HUDEP-2 (cell line): ENCODE measurements around the gene NRXN3.

Source experiments
- DNase-seq, 76 experiments: peaks; one replicate each; lab custom pipeline; 2025; ENCODE audit not compliant: unreplicated experiment in 76 of 76; lab: John Stamatoyannopoulos, UW

The NRXN3 gene

DNA sequence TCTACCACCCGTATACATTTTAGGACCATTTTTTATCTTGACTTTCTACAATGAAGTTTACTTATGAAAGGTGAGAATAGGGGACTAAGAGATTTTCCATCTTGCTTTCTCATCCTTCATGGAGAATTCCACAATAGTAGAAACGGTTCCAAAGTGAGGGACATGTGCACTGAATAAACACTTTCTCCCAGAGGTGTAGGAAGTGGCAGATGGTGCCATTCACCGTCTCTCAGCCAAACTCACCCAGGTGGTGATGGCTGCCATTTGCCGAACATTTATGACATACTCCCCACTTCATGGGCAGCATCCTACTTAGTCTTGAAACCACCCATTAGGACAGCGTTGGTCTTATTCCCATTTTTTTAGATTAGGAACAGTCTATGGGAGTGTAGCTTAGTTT lies 1500.6 kb downstream of the NRXN3 start:
- DNase-seq: no peak

DNA sequence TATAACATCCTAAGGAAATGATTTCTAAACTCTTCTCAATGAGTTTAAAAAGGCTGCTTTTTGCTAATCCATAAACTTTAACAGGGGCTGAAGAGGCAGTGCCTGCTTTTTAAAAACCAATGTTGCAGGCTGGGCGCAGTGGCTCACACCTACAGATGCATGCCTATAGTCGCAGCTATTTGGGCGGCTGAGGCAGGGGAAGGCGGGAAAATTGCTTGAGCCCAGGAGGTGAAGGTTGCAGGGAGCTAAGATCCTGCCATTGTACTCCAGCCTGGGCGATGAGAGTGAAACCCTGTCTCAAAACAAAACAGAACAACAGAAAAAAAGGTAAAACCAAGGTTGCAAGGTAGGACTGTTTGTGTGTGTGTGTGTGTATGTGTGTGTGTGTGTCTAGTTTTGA lies 1509.9 kb downstream of the NRXN3 start:
- no peak for DNase-seq

DNA sequence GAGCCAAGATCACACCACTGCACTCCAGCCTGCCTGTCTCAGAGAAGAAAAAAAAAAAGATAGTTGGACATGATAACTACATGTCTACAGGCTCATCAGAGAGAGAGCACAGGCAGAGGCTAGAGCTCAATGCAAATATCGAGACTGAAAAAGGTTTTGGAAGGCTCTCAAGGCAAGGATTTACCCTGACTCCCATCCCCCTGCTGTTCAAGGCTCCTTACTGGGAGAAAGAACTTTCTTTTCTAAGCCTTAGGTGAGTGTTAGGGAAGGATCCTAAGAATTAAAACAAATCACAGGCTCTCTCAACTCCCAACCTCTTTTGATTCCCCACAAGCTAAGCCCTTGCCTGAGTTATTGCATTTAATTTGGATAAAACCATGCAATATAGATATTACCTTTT lies 1516.0 kb downstream of the NRXN3 start:
- DNase-seq: no peak

DNA sequence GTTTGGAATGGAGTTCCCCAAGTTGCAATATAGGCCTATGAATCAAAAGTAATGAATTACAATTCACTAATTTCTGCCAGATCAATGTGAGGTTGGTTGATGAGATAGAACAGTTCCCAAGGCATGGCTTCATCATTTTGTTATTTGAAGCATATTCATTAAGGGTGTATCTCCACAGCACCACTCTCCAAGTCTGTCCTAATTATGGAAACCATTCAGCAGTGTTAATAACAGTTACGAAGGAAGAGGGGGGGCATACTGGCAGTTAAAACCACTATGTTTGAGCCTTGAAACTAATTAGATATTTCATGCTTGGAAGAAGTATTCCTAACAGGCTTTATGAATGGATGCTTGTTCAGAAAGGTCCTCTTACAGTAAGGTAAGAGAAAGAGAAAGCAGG lies 1520.8 kb downstream of the NRXN3 start:
- DNase-seq: no peak

DNA sequence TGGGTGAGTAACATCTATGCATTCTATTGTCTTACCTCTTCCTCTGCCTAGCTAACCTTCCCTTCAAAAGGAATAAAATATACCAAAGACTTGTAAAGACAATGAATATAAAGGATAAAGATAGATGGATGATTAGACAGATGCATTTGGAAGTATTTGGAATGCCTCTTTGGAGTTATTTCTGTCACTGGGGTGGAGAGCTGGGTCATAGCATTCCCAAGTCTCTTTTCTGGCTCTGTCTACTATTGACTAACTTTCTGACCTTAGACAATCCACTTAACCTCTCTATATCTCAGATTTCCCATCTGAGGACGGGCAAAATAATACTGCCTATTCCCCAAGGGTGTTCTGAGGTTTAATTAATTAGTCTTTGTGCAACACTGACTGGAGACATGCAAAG lies 1523.8 kb downstream of the NRXN3 start:
- DNase-seq: no peak

DNA sequence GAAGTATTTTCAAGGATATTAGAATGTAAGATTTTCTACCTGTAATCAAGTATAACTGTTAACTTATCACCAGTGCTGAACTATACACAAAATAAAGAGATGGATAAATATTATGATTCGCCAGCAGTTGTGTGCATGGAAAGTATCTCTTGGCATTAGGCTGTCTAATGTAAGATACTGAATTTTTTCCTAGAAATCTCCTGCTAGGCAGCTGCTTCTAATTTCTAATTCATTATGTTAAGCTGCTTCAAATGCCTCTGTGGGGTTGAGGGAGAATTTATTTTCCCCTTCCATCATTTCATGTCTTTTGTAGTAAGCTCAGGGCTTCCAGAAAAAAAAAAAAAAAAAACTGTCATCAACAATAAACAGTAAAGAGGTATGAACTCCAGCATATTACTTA lies 1525.1 kb downstream of the NRXN3 start:
- no peak for DNase-seq

DNA sequence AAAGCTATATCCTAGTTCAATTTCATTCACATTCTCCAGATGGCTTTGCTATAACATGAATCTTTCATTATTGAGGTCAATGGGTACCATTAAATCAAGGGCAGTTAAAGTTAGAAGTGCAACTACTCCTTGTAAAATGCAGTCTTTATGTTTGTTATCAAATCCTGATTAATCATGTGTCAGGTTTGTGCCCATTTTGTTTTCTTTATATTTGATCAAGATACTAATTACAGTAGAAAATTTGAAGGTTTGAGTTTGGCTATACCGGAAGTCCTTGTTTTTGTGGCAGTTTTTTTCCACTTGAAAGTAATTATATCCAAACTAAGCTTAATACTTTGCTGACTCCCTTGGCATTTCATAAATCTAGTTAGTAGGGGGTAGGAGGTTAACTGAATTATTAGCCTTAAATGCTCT lies 1528.1 kb downstream of the NRXN3 start:
- no peak for DNase-seq

DNA sequence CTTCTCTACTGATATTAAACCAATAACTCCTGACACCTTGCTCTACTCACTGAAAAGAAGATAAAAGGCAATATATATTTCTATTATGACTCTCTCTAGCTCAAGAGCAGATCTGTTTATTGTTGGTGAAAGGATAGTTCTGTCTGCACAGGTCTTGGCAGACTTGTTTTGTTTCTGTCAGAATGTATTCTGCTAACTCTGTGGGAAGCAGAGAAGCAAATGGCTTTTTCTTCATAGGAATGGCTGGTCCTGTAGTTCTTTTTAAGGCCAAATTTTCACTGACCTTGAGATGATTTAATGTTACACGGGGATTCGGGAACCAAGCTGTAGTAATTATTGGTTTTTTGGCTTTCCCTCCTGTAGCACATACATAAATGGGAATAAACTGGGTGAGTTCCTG lies 1529.0 kb downstream of the NRXN3 start:
- DNase-seq: no peak

DNA sequence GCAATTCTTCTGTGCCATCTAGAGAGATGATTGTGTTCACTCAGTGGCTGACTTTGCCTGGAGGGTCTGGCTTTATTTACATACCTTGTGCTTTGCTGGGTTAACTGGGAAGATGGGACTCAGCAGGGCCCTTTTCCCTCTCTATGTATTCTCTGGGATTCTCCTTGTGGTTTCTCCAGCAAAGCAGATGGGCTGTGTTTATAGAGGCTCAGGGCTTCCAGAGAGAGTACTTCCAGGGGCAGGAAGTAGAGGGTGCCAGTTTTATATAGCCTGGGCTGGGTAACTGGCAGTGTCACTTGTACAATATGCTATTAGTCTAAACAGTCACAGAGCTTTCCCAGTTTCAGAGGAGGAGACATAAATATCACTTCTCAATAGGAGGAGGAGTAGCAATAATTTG lies 1531.2 kb downstream of the NRXN3 start:
- no peak for DNase-seq

DNA sequence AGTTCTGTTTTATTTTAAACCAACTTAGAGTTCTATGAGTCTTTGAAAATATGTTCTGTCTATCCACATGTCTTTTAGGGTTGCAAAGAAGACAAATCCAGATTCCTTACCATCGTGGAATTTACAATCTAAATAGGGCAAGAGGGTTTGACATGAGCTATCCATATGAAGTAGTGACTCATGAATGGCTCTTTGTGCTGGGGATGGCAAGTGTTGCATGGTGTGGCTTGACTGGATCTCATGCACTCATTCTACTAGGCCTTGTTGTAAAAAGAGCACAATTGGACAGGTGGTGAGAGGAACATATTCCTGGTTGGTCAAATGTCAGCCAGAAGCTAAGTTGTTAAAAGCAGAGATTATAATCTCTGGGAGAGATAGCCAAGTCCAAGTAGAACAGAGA lies 1532.0 kb downstream of the NRXN3 start:
- DNase-seq: no peak

DNA sequence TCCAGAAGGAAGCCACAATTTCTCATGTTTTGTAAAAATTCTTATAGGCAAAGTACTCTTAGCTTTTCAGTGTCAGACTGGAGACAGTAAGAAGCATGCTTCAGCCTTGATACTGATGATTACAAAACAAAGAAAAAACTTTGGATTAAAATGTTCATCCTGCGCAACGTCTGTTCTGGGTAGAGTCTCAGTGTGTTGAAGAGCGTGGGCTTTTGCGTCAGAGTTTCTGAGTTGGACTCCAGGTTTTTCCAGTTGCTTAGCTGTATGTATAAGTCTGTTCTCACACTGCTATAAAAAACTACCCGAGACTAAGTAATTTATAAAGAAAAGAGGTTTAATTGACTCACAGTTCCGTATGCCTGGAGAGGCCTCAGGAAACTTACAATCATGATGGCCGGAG lies 1533.0 kb downstream of the NRXN3 start:
- DNase-seq: no peak

DNA sequence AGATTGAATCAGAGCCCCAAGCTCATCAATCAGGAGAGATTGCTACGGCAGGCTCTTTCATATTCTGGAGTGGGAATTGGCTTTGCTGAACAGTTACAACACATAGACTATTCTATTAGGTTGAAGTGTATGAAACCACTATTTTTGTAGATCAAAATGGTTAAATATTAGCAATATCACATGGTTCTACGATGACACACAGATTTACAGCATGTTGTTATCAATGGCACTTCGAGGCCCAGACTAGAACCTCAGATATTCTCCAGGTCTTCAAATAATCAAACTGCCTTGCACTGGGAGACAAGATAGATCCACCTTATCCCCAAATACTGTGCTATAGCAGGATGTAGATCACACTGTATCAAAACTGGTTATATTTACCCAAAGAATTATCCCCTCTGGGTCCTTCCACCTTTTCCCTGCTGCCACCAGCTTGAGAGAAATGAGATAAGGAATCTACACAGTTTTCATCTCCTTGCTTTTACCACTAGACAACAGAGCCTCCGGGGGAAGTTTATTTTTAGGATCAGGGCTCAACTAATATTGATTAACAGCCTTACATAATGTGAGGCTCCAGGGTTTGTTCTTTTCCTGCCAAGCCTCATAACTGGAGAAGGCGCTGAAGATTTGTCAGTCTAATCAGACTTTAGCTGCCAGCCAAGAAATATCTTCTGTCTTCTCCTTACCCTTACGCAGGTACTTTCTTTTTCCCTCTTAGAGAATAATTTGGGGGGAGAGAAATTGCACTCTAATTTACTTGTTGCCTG lies 1534.1 kb downstream of the NRXN3 start:
- DNase-seq: no peak

DNA sequence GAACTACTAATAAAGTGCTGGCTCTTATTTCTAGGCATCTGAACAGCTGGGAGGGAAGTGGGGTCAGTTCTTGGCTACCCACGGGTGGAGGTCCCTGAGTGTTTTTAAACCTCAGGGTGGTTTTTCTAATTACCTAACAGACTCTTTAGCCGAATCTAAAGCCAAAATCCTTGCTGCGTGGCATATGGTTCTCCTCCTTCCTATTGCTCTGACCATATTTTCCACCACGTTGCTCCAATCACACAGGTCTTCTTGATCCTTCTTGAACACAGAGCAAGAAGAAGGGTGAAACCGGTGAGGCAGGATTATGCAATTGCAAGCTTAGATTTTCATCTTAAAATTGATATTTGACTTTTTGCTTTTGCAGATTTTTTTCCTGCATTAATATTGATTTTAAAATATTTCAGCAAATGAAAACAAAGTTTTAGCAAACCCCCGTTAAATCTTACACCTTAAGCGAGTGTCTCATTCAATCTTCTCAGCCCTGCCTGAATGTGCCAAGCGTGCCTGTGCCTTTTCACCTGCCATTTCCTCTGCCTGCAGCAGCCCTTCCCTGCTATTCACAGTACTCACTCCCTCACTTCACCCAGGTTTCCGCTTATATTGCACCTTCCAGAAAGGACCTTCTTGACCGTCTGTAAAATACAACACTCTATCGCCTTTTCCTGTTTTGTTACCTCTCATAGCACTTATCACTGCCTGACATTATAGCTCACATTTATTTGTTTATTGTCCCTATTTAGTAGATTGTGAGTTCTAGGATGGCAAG lies 1535.1 kb downstream of the NRXN3 start:
- DNase-seq: no peak

DNA sequence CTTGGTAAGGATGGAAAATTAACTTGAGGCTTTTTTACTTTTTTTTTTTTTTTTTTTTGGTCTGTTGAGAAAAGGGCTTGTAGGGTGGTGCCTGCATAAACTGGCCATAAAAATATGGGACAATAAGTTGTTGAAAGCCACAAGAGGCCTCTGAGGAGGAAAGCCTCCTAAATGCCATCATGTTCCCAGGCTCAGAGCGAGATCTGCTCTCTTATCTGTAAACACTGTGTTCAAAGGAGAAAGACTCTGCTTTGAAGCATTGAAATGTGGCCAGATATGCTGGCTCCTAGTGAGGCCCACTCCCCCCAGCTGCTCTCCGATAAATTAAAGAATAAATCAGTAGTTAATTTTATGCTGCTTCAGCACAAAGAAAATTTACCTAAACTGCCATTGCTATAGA lies 1536.2 kb downstream of the NRXN3 start:
- DNase-seq: peak in 4 of 76 experiments; percentile 2 to 14 (median 6)

DNA sequence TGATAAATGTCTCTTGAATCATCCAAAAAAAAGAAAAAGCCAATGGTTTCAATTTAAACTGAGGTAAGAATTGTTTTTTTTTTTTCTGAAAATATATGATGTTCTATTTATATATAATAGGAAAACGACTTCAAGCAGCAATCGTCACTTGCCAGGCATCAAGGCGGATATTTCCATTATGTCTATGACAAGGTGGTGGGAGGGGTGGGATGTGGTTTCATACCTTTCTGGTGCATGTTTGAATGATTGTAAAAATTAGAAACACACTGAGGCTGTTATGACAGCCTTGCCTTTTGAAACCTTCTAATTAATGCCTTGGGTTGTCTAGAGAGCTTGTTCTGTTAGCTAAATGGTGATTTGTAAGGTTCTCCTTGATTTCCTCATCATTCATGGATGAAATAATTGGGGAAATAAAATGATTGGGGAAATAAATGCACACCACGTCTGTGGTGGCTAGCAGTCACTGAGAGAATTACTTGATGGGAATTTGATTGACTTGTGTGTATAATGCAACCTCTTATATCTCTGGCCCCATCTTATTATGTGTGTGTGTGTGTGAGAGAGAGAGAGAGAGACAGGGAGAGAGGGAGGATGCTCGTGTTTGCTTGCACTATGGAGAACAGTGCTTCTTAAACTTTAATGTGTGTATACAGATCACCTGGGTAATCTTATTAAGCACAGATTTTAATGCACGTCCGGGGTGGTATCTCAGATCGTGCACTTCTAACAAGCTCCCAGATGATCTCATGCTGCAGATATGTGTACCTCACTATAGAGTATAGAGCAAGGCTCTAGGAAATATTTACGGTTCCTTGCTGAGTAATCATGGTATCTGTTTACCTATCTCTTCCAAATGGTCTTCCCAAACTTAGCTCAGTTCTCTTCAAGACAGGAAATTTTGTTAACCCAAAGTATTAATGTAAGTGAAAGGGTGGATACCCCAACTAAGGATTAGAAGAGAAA lies 1538.5 kb downstream of the NRXN3 start:
- no peak for DNase-seq

DNA sequence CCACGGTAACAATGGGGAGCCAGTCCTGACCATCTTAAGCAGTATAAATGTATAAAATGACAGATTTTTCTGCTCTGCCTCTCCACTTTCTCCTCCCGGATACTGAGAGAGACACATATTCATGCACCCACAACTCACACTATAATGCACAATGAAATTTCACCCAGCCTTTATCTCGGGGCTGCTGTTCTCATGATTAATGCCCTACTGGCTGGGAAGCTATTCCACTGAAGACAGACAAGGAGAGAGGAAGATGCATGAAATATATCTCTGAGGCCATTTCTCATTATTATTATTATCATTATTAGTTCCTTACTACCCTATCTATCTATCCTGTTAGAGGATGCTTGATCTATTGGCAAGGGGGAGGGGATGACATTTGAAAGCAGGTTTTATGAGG lies 1539.4 kb downstream of the NRXN3 start:
- no peak for DNase-seq

DNA sequence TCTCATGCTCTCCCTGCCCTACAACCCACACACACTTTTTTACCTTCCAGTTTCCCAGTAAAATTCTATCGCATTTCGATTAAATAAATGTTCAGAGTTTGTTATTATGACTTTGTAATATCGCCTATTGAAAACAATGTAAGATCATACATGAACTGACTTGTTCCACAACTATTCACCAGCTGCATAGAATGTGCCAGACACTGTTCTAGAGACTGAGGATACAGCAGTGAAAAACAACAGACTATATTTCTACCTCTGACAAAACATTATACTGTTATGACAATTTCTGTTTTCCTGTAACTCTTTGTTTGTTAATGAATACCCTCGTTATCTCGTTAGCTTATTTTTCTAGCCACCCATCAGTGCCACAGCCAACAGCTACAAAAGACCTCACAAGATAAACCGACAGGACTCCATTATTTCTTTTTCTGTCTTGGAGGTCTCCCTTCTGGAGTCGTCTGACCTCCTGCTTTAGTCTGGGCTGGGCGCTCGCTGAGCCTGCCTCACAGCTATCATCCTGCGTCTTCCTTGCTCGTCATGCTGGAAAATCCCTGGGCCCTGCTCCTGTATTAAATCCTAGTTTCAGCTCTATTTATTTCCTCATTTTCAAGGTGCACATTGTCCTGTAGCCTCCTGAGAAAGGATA lies 1542.3 kb downstream of the NRXN3 start:
- no peak for DNase-seq

DNA sequence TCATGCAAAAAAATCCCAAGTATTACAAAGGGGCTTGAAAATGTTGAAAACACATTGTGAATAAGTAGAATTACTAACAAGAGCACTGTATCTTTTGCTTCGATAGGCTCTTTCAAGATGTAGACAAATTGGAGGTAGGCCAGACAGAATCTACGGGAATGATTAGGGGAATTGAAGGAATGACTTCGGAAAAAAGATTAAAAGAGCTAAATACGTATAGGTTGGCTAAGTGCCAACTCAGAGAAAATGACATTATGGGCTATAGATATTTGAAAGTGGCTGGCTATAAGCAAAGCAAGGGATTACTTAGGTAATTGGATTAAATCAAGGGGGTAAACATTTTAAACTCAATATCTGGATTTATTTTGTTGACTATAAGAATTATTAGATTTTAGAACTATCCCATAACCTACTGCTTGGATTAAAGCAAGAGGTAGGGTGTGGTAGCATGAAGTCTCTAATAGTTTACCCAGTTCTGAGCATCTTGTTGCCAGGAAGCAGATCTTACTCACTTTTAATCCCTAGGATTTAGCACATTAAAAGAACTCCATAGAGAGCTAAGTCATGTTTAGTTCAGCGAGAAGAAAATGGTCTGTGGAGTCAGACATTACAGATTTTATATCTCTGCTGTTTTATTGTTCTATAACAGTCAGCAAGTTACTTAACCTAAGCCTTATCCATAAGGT lies 1551.4 kb downstream of the NRXN3 start:
- DNase-seq: no peak

DNA sequence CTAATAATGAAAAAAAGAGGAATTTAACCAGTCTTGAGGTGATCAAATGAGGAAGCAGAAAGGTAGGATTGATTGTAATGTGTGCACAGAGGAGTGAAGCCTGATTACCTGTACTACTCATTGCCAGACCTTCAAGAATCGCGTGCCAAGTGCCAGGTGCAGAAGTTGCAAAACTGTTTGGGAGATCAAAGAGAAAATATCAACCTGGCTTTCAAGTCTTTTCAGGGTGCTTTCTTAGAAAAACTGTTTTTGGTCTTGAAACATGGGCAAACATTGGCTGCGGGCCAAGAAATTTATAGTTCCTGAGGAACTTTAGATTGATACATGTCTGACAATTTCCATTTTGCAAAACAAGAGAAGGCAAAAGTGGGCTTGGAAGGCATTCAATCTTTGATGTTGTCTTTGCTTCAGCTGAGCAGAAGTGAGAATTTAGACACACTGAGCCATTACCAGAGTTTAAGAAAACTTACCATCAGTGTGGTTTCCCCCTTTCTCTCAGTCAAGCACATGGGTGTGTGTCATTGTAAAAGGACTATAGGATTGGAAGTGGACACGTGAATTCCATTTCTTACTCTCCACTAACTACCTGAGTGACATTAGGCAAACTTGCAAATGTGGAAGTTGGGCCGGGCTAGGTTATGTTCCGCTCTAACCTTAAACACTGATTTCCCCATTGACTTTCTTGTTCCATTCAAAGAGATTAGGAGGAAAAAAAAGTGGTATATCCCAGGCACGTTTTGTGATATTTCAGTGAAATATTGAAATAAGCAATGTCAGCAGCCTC lies 1555.0 kb downstream of the NRXN3 start:
- no peak for DNase-seq
